Measurements from ENCODE around the gene CYBA. TPM values are rescaled to one million over a fixed set of nuclear protein-coding genes. Genes with fewer than 3 reads are reported as not detected.

The CYBA gene
- total and polyA plus RNA-seq, 10 of the 15 experiments (the other 5 are each of a cell fraction or from before 2014, with no cell fraction given), result 0.55 to 598 (median 258) TPM

DNA sequence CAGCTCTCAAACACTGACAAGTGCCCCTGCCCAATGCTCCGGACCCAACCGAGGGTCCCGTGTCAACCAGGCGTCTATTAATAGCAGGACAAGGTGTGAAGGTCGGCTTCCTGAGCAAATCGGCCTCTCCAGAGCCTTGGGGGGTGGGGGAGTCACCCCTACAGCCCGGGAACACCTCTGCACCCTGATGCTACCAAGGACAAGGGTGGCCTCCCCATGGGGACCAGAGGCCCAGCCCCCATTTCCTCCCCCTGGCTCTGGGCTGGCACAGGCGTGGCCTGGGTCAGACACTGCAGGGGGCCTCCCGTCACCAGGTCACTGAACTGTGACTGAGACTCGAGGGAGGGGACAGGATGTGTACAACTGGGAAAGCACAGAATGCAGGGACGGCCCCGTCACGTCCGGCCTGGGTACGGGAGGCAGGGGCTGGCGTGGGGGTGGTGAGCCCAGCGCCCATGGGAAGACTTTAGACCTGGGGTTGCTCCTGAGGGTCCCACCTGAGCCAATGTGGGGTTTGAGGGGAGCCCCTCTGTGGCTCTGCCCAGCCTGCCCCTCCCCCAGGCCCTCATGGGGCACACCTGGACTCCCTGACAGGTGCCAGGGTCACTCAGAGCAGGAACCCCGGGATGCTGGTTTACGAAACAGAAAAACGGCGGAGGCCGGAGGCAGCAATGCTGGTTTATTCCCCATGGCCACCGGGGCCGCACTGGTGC, 579 bp upstream of the CYBA start (continued):
- 0 out of 2 replicates have a peak, but pooled peaks have one; percentile 89 for TF ChIP-seq DPF2 (IDR thresholded peaks at IDR 0.05)
- TF ChIP-seq IKZF2 (IDR thresholded peaks at IDR 0.05), result peak; percentile 87 to 89
- 0 out of 2 replicates have a peak, but pooled peaks have one; percentile 17 for TF ChIP-seq SMC3 (IDR thresholded peaks at IDR 0.05; ENCODE audit: borderline replicate concordance, low read length)
- TF ChIP-seq, protein P1, sequence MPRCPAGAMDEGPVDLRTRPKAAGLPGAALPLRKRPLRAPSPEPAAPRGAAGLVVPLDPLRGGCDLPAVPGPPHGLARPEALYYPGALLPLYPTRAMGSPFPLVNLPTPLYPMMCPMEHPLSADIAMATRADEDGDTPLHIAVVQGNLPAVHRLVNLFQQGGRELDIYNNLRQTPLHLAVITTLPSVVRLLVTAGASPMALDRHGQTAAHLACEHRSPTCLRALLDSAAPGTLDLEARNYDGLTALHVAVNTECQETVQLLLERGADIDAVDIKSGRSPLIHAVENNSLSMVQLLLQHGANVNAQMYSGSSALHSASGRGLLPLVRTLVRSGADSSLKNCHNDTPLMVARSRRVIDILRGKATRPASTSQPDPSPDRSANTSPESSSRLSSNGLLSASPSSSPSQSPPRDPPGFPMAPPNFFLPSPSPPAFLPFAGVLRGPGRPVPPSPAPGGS (IDR thresholded peaks at IDR 0.05; ENCODE audit: borderline replicate concordance, insufficient read depth, low read depth, low read length, poor library complexity, severe bottlenecking), result peak; percentile 86
- peak; percentile 72 for TF ChIP-seq MTA2 (IDR thresholded peaks at IDR 0.05; ENCODE audit: low read depth)
- TF ChIP-seq SP1 (IDR thresholded peaks at IDR 0.05; ENCODE audit: low read depth, low read length), result peak; percentile 82
- TF ChIP-seq, protein P2, sequence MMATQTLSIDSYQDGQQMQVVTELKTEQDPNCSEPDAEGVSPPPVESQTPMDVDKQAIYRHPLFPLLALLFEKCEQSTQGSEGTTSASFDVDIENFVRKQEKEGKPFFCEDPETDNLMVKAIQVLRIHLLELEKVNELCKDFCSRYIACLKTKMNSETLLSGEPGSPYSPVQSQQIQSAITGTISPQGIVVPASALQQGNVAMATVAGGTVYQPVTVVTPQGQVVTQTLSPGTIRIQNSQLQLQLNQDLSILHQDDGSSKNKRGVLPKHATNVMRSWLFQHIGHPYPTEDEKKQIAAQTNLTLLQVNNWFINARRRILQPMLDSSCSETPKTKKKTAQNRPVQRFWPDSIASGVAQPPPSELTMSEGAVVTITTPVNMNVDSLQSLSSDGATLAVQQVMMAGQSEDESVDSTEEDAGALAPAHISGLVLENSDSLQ (IDR thresholded peaks at IDR 0.05), result peak; percentile 91
- TF ChIP-seq IKZF1 (conservative IDR thresholded peaks at IDR 0.05), result peak; percentile 90
- TF ChIP-seq HCFC1 (IDR thresholded peaks at IDR 0.05; ENCODE audit: low read length), result peak; percentile 28; the same call in 1 of the 2 replicates
- TF ChIP-seq, protein P3, sequence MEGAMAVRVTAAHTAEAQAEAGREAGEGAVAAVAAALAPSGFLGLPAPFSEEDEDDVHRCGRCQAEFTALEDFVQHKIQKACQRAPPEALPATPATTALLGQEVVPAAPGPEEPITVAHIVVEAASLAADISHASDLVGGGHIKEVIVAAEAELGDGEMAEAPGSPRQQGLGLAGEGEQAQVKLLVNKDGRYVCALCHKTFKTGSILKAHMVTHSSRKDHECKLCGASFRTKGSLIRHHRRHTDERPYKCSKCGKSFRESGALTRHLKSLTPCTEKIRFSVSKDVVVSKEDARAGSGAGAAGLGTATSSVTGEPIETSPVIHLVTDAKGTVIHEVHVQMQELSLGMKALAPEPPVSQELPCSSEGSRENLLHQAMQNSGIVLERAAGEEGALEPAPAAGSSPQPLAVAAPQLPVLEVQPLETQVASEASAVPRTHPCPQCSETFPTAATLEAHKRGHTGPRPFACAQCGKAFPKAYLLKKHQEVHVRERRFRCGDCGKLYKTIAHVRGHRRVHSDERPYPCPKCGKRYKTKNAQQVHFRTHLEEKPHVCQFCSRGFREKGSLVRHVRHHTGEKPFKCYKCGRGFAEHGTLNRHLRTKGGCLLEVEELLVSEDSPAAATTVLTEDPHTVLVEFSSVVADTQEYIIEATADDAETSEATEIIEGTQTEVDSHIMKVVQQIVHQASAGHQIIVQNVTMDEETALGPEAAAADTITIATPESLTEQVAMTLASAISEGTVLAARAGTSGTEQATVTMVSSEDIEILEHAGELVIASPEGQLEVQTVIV (IDR thresholded peaks at IDR 0.05; ENCODE audit: borderline replicate concordance, partially characterized antibody), result peak; percentile 16
- peak; percentile 99 for TF ChIP-seq PAX5 (IDR thresholded peaks at IDR 0.05; ENCODE audit: borderline replicate concordance, low read depth, low read length)
- TF ChIP-seq SMAD5 (IDR thresholded peaks at IDR 0.05; ENCODE audit: low read depth), result no peak; the same call in 1 of the 2 replicates
- TF ChIP-seq, protein P4, sequence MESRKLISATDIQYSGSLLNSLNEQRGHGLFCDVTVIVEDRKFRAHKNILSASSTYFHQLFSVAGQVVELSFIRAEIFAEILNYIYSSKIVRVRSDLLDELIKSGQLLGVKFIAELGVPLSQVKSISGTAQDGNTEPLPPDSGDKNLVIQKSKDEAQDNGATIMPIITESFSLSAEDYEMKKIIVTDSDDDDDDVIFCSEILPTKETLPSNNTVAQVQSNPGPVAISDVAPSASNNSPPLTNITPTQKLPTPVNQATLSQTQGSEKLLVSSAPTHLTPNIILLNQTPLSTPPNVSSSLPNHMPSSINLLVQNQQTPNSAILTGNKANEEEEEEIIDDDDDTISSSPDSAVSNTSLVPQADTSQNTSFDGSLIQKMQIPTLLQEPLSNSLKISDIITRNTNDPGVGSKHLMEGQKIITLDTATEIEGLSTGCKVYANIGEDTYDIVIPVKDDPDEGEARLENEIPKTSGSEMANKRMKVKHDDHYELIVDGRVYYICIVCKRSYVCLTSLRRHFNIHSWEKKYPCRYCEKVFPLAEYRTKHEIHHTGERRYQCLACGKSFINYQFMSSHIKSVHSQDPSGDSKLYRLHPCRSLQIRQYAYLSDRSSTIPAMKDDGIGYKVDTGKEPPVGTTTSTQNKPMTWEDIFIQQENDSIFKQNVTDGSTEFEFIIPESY (IDR thresholded peaks at IDR 0.05), result 0 out of 2 replicates have a peak, but pooled peaks have one; percentile 37
- TF ChIP-seq ATF7 (IDR thresholded peaks at IDR 0.05; ENCODE audit: low read depth), result peak; percentile 71; the same call in 1 of the 2 replicates
- TF ChIP-seq CHD4 (IDR thresholded peaks at IDR 0.05), result no peak
- TF ChIP-seq, protein P5, sequence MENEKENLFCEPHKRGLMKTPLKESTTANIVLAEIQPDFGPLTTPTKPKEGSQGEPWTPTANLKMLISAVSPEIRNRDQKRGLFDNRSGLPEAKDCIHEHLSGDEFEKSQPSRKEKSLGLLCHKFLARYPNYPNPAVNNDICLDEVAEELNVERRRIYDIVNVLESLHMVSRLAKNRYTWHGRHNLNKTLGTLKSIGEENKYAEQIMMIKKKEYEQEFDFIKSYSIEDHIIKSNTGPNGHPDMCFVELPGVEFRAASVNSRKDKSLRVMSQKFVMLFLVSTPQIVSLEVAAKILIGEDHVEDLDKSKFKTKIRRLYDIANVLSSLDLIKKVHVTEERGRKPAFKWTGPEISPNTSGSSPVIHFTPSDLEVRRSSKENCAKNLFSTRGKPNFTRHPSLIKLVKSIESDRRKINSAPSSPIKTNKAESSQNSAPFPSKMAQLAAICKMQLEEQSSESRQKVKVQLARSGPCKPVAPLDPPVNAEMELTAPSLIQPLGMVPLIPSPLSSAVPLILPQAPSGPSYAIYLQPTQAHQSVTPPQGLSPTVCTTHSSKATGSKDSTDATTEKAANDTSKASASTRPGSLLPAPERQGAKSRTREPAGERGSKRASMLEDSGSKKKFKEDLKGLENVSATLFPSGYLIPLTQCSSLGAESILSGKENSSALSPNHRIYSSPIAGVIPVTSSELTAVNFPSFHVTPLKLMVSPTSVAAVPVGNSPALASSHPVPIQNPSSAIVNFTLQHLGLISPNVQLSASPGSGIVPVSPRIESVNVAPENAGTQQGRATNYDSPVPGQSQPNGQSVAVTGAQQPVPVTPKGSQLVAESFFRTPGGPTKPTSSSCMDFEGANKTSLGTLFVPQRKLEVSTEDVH (IDR thresholded peaks at IDR 0.05; ENCODE audit: low read depth, partially characterized antibody), result peak; percentile 64
- peak; percentile 86 for TF ChIP-seq CREM (IDR thresholded peaks at IDR 0.05; ENCODE audit: low read depth)

All from GM12878 (cell line).